ENCODE data around the gene SLC39A8. TPM values are rescaled to one million over a fixed set of nuclear protein-coding genes. Genes with fewer than 3 reads are reported as not detected.
"Not testable (repeated sequence)": the region's sequence is repeated elsewhere in the genome, so short reads cannot be mapped to it uniquely, and the experiment has no call there.

The SLC39A8 gene
- total RNA-seq, 2 donors from 2014 or later = 31.1 to 33.7 TPM

DNA sequence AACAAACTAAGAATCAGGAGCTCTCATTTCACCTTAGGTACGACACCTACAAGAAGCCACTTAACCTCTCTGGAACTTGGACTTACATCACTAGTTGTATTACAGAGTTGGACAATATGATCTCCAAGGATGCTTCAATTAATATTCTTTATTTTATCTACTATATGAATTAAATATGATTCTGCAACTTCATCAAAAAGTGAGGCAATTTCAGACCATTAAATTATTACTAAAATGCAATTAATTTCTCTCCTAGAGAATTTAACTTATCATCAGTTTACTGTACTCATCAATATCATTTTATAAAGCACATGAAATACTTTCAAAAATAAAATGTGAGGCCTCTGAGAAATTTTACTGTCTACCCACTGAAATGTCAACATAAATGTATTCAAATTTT, 33.9 kb downstream of the SLC39A8 start:
- ATAC-seq (no peak), DNase-seq (no peak)
- Mint-ChIP-seq H3K4me1 (peaks cover 28% of the 10 kb centered on the region), H3K4me3 (no peak overlapping the region), H3K27ac (no peak overlapping the region), H3K36me3 (ENCODE audit: low read depth) (peaks cover 9% of the 10 kb centered on the region), H3K27me3 (no peaks in the 10 kb centered on the region)
- H3K9me3 ChIP-seq (ENCODE audit: control insufficient read depth, low read length, poor library complexity, severe bottlenecking) = no peaks in the 10 kb centered on the region

DNA sequence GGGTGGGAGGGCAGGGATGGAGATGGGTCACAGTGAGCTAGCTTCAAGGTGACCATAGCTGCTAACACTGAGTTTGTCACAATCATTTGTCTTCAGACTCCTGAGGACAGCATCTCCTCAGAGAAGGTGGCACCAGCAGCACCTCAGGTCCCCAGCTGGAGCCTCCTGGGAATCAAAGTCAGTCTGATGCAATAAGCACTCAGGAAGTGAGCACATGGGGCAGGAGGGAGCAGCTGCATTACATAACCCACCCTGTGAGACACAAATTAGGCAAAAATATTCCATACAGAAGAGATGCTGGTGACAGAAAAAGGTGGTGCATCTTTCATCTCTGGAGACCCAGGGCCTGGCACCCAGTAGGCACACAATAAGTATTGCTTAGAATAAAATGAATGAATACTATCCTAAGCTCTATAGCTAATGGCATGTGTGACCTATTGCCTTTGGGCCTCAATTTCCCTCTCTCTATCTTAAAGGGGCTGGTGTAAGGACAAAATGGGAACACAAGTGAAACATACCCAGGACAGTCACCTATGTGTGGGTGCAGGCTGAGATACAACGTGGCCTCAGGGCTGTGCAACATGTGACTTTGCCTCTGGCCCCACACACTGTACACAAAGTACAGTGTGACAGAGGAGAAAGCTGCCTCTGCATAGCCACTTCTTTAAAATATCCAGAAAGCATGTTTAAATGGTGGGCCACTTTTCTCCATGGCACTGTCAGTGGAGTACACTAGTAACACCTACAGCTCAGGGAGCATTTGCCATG, 37.1 kb downstream of the SLC39A8 start:
- no peaks in the 10 kb centered on the region for H3K9me3 ChIP-seq (ENCODE audit: control insufficient read depth, low read length, poor library complexity, severe bottlenecking)
- ATAC-seq (no peak), DNase-seq (no peak)
- H3K27me3 Mint-ChIP-seq = no peaks in the 10 kb centered on the region
- no peak overlapping the region for H3K4me3 Mint-ChIP-seq
- peaks cover 4% of the 10 kb centered on the region for H3K36me3 Mint-ChIP-seq (ENCODE audit: low read depth)
- H3K4me1 Mint-ChIP-seq = peaks cover 28% of the 10 kb centered on the region
- no peak overlapping the region for H3K27ac Mint-ChIP-seq

- ATAC-seq (no peak), DNase-seq (no peak)
- Mint-ChIP-seq H3K36me3 (ENCODE audit: low read depth) (peaks cover 6% of the 10 kb centered on the region), H3K27me3 (no peaks in the 10 kb centered on the region), H3K4me3 (no peak overlapping the region), H3K27ac (no peak overlapping the region), H3K4me1 (peaks cover 24% of the 10 kb centered on the region)
- no peaks in the 10 kb centered on the region for H3K9me3 ChIP-seq (ENCODE audit: control insufficient read depth, low read length, poor library complexity, severe bottlenecking)
Measured at GRCh38 chr4:102305666-102306065, 39.6 kb downstream of the SLC39A8 start.

DNA sequence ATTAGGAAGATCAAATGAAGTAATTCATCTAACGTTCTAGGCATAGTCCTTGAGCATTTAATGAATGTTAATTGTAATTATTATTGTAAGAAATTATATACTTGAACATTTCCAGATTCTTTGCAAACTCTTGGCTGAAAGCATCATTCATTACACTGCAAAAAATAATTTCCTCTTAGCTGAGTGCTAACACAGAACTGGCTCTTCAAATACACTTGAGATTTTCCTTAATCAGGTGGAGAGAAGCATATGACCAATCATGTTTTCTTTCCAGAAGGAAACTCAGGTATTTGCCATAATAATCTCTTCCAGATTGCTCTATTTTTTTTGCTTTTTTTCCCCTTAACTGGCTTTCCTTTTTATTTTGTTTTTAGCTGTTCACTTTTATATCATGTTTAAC, 42.5 kb downstream of the SLC39A8 start:
- Mint-ChIP-seq H3K36me3 (ENCODE audit: low read depth) (peaks cover 7% of the 10 kb centered on the region), H3K27ac (peak overlapping the region; percentile 39), H3K4me3 (no peak overlapping the region), H3K27me3 (no peaks in the 10 kb centered on the region), H3K4me1 (peaks cover 8% of the 10 kb centered on the region)
- DNase-seq (no peak), ATAC-seq (no peak)
- H3K9me3 ChIP-seq (ENCODE audit: control insufficient read depth, low read length, poor library complexity, severe bottlenecking) = no peaks in the 10 kb centered on the region

DNA sequence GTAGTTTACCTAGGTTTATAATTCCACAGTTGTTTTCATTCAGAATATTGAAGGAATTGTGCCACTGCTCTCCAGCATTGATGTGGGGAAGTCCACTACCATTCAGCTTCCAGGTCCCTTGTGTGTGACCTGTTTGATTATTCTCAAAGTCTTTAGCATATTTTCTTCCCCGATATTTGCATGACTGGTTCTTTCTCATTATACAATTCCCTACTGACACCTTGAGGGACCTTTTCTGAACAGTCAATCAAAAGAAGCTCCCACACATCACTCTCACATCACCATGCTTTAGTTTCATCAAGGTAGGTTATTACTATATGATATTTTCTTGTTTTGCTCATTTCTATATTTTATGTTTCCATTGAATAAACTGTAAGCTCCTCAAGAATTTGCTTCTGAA, 44.1 kb downstream of the SLC39A8 start:
- DNase-seq (no peak), ATAC-seq (no peak)
- Mint-ChIP-seq H3K4me1 (peaks cover 9% of the 10 kb centered on the region), H3K4me3 (no peak overlapping the region), H3K27me3 (no peaks in the 10 kb centered on the region), H3K27ac (peak overlapping the region; percentile 67), H3K36me3 (ENCODE audit: low read depth) (peaks cover 16% of the 10 kb centered on the region)
- no peaks in the 10 kb centered on the region for H3K9me3 ChIP-seq (ENCODE audit: control insufficient read depth, low read length, poor library complexity, severe bottlenecking)

- Mint-ChIP-seq H3K4me3 (no peak overlapping the region), H3K4me1 (peaks cover 8% of the 10 kb centered on the region), H3K27ac (no peak overlapping the region), H3K27me3 (no peaks in the 10 kb centered on the region), H3K36me3 (ENCODE audit: low read depth) (peaks cover 17% of the 10 kb centered on the region)
- ATAC-seq = peak; percentile 78
- DNase-seq = peak in 1 of 3 donors; percentile 8
- no peaks in the 10 kb centered on the region for H3K9me3 ChIP-seq (ENCODE audit: control insufficient read depth, low read length, poor library complexity, severe bottlenecking)
Measured at GRCh38 chr4:102299354-102300107, 45.8 kb downstream of the SLC39A8 start.

- Mint-ChIP-seq H3K4me1 (peaks cover 10% of the 10 kb centered on the region), H3K27me3 (no peaks in the 10 kb centered on the region), H3K27ac (no peak overlapping the region), H3K4me3 (no peak overlapping the region), H3K36me3 (ENCODE audit: low read depth) (peaks cover 17% of the 10 kb centered on the region)
- H3K9me3 ChIP-seq (ENCODE audit: control insufficient read depth, low read length, poor library complexity, severe bottlenecking) = no peaks in the 10 kb centered on the region
- no peak for ATAC-seq
- no peak for DNase-seq
Measured at GRCh38 chr4:102298716-102299115, 46.6 kb downstream of the SLC39A8 start.

DNA sequence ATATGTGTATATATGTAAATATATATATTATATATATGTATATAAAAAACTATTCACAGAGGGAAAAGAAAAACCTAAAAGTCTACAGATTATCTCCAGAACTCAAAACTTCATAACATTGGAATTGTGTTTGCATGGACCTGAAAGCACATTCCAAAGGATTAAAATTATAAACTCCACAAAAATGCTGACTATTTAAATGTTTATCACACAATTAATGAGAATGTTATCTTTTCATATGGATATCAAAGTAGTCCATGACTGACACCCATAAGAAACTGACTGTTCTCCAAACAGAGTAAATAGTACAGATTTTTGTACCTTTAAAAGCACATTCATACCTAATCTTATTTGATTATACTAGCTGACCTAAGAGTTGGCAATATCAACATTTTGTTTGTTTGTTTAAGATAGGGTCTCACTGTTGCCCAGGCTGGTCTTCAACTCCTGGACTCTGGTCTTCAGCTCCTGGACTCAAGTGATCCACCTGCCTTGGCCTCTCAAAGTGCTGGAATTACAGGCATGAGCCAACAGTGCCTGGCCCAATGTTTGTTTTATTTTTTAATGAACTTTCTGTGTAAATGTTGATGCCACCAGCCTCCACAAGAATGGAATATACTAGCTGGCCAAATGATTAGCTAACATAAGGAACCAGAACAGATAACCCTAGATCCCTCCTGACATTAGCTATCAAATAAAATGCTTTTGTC, 50.0 kb downstream of the SLC39A8 start:
- no peaks in the 10 kb centered on the region for H3K9me3 ChIP-seq (ENCODE audit: control insufficient read depth, low read length, poor library complexity, severe bottlenecking)
- ATAC-seq = no peak
- H3K36me3 Mint-ChIP-seq (ENCODE audit: low read depth) = peaks cover 21% of the 10 kb centered on the region
- peaks cover 10% of the 10 kb centered on the region for H3K4me1 Mint-ChIP-seq
- no peak overlapping the region for H3K27ac Mint-ChIP-seq
- H3K27me3 Mint-ChIP-seq = no peaks in the 10 kb centered on the region
- H3K4me3 Mint-ChIP-seq = no peak overlapping the region
- DNase-seq = no peak

GRCh38 chr4:102288497-102288896, 56.8 kb downstream of the SLC39A8 start:
- no peak overlapping the region for H3K4me3 Mint-ChIP-seq
- H3K9me3 ChIP-seq (ENCODE audit: control insufficient read depth, low read length, poor library complexity, severe bottlenecking) = no peaks in the 10 kb centered on the region
- ATAC-seq (no peak), DNase-seq (no peak)
- peaks cover 9% of the 10 kb centered on the region for H3K36me3 Mint-ChIP-seq (ENCODE audit: low read depth)
- H3K27ac Mint-ChIP-seq = no peak overlapping the region
- H3K27me3 Mint-ChIP-seq = no peaks in the 10 kb centered on the region
- H3K4me1 Mint-ChIP-seq = peaks cover 3% of the 10 kb centered on the region

DNA sequence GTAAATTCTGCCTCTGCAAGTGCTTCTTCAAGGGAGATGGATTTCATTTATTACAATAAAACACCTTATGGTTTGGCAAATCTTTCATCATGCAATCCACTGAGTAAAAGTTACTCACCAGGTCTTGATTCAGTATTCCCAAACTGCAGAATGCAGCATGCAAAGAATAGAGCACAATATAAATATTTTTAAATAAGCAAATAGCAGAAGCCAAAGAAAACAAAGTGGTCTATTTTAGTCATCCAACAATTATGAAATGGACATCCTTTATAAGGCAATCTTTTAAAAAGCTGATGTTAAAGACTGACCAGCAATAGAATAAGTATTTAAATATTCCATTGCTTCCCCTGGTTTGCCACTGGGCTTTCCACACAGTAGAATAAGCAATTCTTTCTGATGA, 59.5 kb downstream of the SLC39A8 start:
- ATAC-seq = no peak
- H3K4me1 Mint-ChIP-seq = peaks cover 8% of the 10 kb centered on the region
- H3K9me3 ChIP-seq (ENCODE audit: control insufficient read depth, low read length, poor library complexity, severe bottlenecking) = no peaks in the 10 kb centered on the region
- no peaks in the 10 kb centered on the region for H3K27me3 Mint-ChIP-seq
- no peak for DNase-seq
- H3K27ac Mint-ChIP-seq = no peak overlapping the region
- peaks cover 5% of the 10 kb centered on the region for H3K36me3 Mint-ChIP-seq (ENCODE audit: low read depth)
- no peak overlapping the region for H3K4me3 Mint-ChIP-seq

DNA sequence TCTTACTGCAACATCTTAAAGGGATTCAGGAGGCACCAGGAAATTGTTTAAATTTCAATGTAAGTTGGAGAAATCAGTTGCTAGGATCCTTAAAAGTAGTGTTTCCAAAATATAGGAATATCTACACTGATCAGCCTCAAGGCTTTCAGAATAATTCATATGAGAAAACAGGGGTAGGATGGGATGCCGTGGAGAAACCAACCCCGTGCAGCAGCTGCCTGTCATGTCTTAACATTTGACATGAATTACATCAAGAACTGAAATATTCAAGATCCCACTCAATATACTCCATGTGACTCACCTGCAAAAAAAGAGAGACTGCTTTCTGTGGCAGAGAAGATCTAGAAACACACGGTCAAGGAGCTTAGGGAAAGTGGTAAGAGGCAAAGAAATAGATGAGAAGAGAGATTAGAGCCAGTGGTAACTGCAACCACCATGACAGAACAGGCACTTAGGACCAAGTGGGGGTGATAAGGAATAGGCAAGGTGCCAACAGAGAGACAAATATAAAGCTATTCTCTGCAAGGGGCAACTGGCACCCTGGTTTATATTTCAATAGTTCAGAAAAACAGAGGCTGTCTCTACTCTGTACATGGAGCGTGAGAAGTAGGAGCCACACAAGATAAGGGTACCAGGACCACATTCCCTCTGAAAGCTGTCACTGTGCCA, 64.0 kb downstream of the SLC39A8 start:
- DNase-seq (no peak), ATAC-seq (no peak)
- Mint-ChIP-seq H3K4me3 (peak overlapping the region; percentile 1), H3K27ac (no peak overlapping the region), H3K27me3 (no peaks in the 10 kb centered on the region), H3K4me1 (peaks cover 5% of the 10 kb centered on the region), H3K36me3 (ENCODE audit: low read depth) (peaks cover 3% of the 10 kb centered on the region)
- no peaks in the 10 kb centered on the region for H3K9me3 ChIP-seq (ENCODE audit: control insufficient read depth, low read length, poor library complexity, severe bottlenecking)

- not testable (repeated sequence) for ATAC-seq; DNase-seq; H3K27ac Mint-ChIP-seq; H3K36me3 Mint-ChIP-seq (ENCODE audit: low read depth); H3K4me3 Mint-ChIP-seq; H3K27me3 Mint-ChIP-seq; H3K9me3 ChIP-seq (ENCODE audit: control insufficient read depth, low read length, poor library complexity, severe bottlenecking)
- peaks cover 11% of the 10 kb centered on the region for H3K4me1 Mint-ChIP-seq
Measured at GRCh38 chr4:102273317-102273716, 72.0 kb downstream of the SLC39A8 start.

GRCh38 chr4:102272318-102272717, 73.0 kb downstream of the SLC39A8 start:
- no peak overlapping the region for H3K4me3 Mint-ChIP-seq
- no peaks in the 10 kb centered on the region for H3K27me3 Mint-ChIP-seq
- DNase-seq = no peak
- no peak for ATAC-seq
- peaks cover 11% of the 10 kb centered on the region for H3K4me1 Mint-ChIP-seq
- H3K27ac Mint-ChIP-seq = no peak overlapping the region
- no peaks in the 10 kb centered on the region for H3K9me3 ChIP-seq (ENCODE audit: control insufficient read depth, low read length, poor library complexity, severe bottlenecking)
- H3K36me3 Mint-ChIP-seq (ENCODE audit: low read depth) = peaks cover 10% of the 10 kb centered on the region

Data from T-helper 17 cell (primary cell).